GM19023 (cell line): Measurements from ENCODE around the gene RABGAP1L.
A peak's percentile ranks its signal among the peaks of the same experiment; 100 is the strongest.
"Not testable (repeated sequence)": the region's sequence is repeated elsewhere in the genome, so short reads cannot be mapped to it uniquely, and the experiment has no call there.

ENCODE experiments used
- ATAC-seq: cut with Tn5 transposase; IDR thresholded peaks from one replicate; pipeline ENCODE4 v1.9.1; 2021; ENCODE audit warnings: mild to moderate bottlenecking, moderate library complexity; ENCODE audit not compliant: unreplicated experiment

Gene RABGAP1L

DNA sequence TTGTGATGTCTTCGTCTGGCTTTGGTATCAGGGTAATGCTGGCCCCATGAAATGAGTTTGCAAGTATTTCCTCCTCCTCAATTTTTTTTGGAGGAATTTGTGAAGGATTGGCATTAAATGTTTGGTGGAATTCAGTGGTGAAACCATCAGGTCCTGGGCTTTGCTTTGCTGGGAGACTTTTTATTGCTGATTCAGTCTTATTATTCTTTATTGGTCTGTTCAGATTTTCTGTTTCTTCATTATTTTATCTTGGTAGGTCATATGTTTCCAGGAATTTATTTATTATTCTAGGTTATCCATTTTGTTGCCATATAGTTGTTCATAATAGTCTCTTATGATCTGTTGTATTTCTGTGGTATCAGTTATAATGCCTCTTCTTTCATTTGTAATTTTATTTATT is 126.7 kb downstream of the RABGAP1L start:
- ATAC-seq: no peak

DNA sequence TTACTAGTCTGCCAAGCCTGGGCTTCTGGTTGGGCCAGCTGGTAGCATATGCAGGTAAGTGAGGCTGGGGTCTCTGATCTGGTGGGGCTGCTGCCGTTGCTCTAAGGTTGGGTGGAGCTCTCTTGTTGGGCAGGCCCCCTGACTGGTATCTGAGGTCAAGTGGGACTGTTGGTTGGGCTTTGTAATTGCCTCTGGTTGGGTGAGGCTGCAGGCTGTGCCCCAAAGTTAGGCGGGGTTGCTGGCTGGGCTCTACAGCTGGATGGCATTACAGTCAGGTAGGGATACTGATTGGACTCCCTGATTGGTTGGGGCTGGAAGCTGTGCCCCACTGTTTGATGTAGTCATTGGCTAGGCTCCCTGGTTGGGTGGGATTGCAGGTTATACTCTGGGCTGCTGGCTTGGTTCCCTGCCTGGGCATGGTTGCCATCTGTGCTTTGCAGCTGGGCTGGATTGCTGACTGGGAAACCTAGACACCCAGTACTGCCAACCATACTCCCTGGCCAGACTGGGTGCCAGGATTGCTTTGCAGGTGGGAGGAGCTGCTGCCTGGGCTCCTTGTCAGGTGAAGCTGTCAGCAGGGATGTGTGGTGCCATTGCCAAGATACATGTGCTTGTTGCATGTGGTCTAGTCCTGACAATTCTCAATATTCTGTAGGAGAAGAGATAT is 130.5 kb downstream of the RABGAP1L start:
- no peak for ATAC-seq

DNA sequence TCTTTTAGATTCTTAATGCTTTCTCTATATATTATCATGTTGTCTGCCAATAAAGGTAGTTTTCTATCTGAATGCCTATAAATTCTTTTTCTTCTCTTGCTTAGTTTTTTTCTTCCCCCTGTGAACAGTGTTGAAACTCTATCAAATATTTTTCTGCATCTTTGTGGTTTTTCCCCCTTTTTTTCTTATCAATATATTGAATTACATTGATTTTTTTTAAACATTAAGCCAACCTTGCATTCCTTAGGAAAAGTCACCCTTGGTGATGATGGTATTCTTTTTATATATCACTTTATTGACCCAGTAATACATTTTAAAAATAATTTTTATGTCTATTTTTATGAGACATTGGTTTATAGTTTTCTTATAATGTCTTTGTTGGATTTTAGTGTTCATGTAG is 131.7 kb downstream of the RABGAP1L start:
- no peak for ATAC-seq

DNA sequence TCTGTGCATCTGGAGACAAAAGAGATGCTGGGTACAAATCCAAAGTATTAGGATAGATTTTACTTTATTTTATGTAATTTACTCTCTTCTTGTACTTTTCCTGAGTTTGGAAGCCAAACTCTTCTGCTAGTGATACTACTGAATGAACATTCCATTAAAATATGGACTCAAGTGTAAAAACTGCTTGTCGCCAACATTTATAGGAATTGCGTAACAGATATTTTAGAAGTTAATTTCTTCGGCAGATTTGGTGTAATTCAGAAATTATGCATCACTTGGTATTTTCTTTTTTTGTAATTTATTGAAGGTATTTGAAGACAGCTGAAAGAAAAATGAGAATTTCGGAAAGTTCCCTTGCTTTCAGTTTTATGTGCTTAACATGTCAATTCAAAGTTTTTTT is 137.0 kb downstream of the RABGAP1L start:
- ATAC-seq: no peak

DNA sequence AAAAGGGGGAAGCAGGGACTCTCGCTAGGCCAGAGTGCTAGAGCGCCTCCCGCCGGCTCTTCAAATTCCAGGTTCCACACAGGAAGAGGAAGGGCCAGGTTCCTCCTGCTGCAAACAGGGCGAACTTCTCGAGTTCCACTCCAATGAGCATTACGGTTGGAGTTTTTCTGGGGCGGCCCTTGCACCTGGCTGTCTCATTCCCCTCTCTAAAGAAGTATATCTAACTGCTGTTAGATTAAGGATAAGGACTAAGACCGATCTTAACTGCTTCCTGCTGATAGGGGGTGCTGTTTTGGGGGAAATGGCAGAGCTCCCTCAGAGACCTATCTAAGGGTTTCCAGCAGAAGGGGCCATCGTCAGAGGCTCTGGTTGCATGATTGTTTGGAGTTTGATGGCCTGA is 138.0 kb downstream of the RABGAP1L start:
- no peak for ATAC-seq

DNA sequence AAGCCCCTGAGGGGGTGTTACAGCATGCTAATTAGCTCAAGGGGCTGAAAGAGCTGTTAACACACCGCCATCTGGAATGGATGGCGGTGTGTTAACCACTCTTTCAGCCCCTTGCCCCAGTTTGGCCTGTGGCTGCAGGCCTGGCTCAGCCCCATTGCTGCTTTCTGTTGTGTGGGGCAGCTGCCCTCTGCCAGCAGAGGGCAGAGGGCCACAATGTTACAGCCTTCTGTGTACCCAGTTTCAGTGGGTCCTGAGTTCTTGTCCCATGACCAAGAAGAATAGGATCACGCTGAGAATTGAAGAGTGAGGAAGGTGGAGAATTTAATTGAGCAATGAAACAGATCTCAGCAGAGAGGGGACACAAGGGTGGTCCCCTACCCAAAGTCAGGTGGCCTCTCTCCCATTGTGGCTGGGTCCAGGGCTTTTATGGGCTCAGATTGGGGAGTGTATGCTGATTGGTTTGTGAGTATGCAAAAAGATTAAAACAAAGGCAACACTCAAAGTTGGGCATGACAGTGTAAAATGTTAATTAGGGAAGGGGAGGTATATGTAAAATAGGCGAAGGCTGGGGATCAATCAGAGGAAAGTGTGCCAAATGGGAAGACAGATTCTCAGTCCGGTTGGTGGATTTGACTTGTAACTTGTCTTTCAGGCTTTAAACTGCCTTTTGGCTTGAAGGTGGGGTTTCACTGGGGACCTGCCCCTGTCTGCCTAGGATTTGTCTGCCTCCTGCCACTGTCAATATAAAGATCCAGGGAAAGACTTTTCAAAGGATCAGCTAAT is 142.2 kb downstream of the RABGAP1L start:
- no peak for ATAC-seq

DNA sequence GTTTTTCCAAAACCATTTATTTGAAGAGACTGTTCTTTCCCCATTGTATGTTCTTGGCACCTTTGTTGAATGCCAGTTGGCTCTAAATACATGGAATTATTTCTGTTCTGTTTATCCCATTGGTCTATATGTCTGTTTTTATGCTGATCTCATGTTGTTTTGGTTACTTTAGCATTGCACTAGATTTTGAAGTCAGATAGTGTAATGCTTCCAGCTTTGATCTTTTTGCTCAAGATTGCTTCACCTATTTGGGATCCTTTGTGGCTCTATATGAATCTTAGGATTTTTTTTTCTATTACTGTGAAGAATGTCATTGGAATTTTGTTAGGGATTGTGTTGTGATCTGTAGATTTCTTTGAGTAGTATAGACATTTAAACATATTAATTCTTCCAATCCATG is 149.3 kb downstream of the RABGAP1L start:
- no peak for ATAC-seq

DNA sequence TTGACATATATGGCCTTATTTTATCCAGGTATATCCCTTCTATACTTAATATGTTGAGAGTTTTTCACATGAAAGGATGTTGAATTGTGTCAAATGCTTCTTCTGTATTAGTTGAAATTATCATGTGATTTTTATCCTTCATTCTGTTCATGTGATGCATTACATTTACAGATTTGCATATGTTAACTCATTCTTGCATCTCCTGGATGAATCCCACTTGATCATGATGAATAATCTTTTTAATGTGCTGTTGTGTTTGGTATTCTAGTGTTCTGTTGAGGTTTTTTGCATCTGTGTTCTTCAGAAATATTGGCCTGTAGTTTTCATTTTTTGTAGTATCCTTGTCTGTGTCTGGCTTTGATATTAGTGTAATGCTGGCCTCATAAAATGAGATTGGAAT is 150.2 kb downstream of the RABGAP1L start:
- ATAC-seq: no peak

DNA sequence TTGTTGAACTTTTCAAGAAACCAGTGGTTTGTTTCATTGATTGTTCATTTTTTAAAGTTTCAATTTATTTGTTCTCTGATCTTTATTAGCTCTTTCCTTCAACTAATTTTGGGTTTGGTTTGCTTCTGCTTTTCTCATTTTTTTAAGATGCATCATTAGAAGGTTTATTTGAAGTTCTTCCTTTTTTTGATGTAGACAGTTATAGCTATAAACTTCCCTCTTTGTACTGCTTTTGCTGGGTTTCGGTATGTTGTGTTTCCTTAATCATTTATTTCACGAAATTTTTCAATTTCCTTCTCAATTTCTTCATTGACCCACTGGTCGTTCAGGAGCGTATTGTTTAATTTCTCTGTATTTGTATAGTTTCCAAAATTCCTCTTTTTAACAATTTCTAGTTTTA is 155.1 kb downstream of the RABGAP1L start:
- ATAC-seq: no peak

DNA sequence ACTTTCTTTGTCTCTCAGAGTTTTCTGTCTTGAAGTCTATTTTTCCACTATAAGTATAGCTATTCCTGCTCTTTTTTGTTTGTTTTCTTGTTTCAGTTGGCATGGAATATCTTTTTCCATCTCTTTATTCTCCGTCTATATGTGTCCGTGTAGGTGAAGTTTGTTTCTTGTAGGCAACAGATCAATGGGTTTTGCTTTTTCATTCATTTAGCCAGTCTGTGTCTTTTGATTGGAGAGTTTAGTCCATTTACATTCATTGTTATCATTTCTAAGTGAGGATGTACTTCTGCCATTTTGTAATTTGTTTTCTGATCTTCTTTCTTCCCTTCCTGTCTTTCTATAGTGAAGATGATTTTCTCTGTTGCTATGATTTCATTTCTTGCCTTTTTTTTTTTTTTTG is 155.9 kb downstream of the RABGAP1L start:
- ATAC-seq: no peak

DNA sequence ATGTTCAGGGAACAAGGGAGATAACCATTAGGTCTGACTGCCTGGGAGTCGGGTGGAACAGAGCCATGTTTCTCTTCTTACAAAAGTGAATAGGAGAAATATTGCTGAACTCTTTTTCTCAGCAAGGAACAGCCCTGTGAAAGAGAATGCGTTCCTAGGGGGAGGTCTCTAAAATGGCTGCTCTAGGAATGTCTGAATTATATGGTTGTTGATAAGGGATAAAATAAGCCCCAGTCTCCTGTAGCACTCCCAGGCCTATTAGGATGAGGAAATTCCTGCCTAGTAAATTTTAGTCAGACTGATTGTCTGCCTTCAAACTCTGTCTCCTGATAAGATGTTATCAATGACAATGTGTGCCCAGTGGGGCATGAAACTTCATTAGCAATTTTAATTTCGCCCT is 161.6 kb downstream of the RABGAP1L start:
- not testable (repeated sequence) for ATAC-seq

DNA sequence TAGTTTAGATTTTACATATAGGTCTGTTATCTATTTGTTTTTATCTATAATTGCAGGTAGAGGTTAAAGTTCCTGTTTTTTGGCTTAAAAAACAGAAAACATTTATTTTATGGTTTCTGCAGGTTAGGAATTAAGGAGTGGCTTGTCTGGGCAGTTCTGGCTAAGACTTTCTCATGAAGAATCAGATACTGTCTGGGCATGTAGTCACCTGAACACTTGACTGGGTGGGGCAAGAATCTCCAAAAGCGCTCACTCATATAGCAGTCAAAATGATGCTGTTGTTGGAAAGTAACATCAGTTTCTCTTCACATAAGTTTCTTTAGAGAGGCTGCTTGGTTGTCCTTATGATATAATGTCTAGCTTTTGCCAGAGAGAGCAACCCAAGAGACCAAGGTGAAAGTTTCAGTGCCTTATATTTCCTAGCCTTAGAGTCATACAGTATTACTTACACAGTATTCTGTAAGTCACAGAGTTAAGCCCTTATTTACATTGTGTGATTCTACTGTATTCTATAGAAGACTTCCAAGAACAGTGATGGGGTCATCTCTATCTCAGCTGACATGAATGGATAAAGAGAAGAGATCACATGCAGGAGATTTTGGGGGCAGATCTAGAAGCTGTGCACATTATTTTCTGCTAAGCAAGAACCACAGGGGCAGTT is 163.0 kb downstream of the RABGAP1L start:
- no peak for ATAC-seq

DNA sequence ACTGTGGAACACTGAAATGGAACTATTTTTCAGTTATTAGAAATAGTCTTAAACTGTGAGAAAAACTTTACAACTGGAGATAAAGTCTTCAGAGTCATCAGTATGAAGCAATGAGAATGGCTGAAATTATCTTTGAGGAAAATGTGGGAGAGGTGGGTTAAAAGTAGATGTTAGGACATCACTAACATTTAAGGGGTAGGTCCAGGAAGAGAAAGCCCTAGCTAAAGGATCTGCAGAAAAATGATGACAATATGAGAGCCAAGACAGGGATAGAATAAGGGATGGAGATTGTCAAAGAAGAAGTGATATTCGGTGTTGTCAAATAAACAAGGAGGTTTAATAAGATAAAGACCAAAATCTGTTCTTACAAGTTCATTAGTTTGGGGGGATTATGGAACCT is 165.2 kb downstream of the RABGAP1L start:
- no peak for ATAC-seq

DNA sequence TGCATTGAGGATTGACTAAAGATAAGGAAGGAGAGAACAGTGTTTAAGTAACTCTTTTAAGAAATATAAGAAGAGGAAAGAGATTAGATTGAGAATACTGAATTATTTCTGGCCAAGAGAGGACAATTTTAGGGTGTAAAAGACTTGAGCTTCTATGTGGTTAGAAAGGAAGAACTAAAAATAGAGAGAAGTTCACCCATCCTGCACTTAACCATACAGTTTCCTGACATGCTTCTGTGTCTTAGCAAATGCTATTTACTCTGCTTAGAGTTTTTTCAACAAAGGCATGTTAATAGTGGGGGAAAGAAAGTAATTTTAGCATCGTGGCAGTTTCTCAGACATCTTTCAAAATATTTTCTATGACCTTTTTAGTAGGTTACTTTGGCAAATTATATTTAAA is 165.6 kb downstream of the RABGAP1L start:
- no peak for ATAC-seq

DNA sequence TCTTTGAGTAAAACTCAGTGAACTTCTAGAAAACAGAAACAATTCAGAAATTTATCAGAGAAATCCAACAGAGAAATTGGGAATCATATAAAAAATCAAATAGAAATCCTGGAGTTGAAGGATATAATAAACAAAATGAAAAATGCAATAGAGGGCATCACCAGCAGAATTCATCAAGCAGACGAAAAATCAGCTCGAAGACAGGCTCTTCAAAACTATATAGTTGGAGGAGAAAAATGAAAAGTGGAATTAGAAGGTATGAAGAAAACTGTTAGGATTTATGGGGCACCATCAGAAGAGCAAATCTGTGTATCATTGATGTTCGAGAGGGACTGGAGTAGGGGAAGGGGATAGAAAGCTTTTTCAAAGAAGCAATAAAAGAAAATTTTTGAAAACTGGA is 167.0 kb downstream of the RABGAP1L start:
- no peak for ATAC-seq

DNA sequence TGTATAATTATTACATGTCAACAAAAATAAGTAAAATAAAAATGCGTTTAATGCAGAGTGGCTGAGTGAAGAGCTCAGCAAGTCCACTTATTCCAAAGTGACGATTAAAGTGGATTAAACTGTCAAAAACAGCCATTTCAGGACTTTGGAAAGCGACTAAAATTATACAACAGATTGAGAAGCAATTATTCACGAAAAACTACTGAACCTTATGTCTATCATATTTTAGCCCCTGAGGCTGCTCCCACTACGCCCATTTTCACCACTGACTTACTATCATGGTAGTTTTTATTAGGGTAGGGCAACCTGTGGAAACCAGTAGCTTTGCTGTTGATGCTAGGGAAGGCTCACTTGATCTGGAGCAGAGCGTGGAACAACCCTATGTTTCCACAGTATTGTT is 174.1 kb downstream of the RABGAP1L start:
- ATAC-seq: no peak

DNA sequence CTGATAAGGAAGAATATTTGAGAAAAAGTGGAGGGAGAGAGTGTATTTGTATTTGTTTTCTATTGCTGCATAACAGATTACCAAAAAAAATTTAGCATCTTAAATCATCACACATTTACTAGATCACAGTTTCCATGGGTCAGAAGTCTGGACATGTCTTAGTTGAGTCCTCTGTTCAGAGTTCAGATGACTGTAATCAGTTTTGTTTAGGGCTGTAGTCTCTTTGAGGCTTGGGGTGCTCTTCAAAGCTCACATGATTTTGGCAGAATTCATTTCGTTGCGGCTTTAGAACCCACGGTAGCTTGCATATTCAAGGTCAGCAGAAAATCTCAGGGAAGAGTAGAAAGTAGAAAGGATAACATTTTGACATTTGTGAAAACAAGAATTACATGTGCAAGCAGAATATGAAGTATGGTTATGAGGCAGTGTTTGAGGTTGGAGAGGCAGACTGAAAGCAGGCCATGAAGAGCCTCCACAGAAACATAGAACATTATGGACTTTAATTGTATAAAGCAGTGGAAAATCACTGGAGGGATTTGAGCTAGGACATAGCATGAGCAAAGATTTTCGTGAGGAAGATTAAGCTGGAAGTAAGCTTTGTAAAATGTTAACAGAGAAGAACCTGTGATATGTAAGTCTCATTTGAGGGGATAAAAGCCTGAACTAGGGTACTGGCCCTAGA is 177.8 kb downstream of the RABGAP1L start:
- no peak for ATAC-seq

DNA sequence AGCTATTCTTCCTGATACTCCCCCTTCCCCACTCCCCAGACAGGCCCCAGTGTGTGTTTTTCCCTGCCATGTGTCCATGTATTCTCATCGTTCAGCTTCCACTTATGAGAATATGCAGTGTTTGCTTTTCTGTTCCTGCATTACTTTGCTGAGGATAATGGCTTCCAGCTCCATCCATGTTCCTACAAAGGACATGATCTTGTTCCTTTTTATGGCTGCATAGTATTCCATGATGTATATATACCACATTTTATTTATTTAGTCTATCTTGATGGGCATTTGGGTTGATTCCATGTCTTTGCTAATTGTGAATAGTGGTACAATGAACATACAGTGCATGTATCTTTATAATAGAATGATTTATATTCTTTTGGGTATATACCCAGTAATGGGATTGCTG is 181.1 kb downstream of the RABGAP1L start:
- not testable (repeated sequence) for ATAC-seq

DNA sequence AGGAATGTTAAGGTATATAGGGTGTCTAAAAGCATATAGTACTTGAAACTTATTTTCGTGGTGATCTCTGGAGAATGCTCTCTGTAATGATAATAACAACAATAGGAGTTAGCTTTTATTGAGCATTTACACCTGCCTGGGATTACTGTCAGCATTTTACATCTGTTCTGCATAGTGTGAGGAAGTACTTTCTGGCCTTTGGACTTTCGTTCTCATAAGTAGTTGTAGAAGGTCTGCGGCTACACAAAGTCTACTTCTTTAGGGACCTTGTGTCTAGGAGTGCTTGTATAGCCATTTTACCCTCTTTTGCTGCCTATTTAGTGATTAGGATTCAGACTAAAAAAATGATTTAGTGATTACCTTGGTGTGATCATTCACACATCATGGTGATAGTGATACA is 184.8 kb downstream of the RABGAP1L start:
- ATAC-seq: peak; percentile 85

DNA sequence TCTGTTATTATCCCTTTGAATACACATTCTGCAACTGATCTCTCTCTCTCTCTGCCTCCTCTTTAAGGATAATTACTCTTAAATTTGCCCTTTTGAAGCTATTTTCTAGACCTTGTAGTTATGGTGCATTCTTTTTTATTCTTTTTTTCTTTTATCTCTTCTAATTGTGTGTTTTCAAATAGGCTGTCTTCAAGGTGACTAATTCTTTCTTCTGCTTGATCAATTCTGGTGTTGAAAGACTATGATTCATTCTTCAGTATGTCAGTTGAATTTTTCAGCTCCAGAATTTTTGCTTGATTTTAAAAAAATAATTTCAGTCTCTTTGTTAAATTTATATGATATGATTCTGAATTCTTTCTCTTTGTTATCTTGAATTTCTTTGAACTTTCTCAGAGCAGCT is 192.8 kb downstream of the RABGAP1L start:
- ATAC-seq: no peak

DNA sequence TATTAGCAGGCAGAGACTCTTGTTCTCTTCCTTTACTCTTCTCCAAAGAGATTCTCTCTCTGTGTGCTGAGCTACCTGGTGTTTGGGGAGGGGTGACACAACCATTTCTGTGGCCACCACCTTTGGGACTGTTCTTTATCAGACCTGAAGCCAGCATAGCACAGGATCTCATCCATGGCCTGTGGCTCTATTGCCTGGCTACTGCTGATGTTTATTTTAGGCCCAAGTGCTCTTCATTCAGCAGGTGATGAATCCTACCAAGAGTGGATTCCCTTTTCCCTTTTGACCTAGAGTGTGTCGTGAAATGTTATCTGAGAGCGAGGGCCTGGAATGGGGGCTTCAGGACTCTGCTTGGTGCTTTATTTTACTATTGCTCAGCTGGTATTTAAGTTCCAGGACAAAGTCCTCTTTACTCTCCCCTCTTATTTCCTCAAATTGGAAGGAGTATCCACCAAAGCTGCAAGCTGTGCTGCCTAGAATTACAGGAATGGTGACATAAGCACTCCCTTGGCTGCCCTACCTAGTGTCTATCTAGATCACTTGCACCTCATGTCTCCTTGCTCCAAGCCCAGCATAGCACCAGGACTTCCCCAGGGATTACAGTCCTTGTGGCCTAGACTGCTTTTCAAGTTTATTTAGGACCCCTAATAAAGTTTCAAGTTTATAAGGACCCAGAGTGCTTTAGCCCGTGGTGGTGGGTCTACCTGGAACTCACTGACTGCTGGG is 193.7 kb downstream of the RABGAP1L start:
- no peak for ATAC-seq
